Measurements from ENCODE around the gene KIF19. TPM values are rescaled to one million over a fixed set of nuclear protein-coding genes. Genes with fewer than 3 reads are reported as not detected.

The KIF19 gene
- total RNA-seq, 1 donor from 2014 or later, result 1.9 TPM

- DNase-seq (ENCODE audit: low spot score), result no peak
These were observed 22.7 kb upstream of the KIF19 start for GRCh38 chr17:74303305-74303704.

DNA sequence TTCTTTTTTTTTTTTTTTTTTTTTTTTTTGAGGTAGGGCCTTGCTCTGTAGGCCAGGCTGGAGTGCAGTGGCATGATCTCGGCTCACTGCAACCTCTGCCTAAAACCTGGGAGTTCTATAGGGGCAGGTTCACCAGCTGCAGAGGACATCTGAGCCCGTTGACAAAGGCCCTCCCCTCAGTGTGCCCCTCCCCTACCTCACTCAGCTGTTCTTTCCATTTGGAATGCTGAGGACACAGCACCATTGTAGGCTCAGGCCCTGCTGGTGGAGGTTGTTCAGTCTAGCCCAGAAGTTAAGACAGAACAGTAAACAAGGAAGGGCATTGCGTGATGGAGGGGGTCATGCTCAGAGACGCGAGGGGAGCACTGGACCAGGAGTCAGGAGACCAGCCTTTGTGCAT is 21.8 kb upstream of the KIF19 start:
- DNase-seq (ENCODE audit: low spot score), result no peak

- DNase-seq (ENCODE audit: low spot score), result no peak
These were observed 20.0 kb upstream of the KIF19 start for GRCh38 chr17:74305865-74306654.

DNA sequence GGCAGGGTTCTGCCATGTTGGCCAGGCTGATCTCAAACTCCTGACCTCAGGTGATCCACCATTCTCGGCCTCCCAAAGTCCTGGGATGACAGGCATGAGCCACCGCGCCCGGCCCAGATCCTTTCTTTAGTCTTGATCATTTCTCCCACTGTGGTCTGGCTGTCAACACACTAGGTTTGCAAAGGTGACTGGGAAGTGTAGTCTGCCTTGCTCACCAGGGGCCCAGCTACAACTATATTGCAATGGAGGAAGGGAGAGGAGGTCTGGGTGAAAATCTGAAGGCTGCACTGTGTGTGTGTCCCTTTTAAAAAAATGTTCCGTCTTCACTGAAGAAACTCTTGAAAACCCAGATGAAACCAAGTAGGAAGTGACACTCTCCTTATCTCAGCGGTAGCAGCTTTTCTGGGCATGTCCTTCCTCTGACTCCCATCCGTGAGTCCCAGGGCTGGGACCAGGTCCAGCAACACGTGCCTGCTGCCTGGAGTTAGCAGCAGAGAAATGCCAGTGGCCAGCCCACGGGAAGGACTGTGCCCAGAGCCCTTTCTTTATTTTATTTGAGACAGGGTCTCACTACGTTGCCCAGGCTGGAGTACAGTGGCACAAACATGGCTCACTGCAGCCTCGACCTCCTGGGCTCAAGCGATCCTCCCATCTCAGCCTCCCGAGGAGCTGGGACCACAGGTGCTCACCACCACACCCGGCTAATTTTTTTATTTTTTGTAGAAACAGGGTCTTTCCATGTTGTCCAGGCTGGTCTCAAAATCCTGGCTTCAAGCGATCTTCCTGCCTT is 17.8 kb upstream of the KIF19 start:
- DNase-seq (ENCODE audit: low spot score), result no peak

- no peak for DNase-seq (ENCODE audit: low spot score)
These were observed 16.1 kb upstream of the KIF19 start for GRCh38 chr17:74309902-74310301.

GRCh38 chr17:74314877-74315276 is 11.1 kb upstream of the KIF19 start:
- DNase-seq (ENCODE audit: low spot score), result no peak

DNA sequence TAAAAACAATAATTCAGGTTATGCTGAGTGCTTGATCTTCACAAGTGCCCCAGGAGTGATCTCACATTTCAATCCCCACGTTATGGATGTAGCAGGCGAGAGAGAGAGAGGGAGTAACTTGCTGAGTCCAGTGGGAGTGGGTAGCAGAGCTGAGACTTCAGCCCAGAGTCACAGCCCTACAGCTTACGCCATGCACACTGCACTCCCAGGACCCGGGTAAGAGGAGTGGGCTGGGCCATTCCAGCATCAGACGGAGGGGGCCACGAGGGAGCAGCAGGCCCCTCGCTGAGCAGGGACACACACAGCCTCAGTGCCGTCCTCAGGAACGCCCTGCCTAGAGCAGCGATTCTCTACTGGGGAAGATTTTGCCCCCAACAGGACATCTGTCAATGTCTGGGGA is 9.8 kb upstream of the KIF19 start:
- no peak for DNase-seq (ENCODE audit: low spot score)

DNA sequence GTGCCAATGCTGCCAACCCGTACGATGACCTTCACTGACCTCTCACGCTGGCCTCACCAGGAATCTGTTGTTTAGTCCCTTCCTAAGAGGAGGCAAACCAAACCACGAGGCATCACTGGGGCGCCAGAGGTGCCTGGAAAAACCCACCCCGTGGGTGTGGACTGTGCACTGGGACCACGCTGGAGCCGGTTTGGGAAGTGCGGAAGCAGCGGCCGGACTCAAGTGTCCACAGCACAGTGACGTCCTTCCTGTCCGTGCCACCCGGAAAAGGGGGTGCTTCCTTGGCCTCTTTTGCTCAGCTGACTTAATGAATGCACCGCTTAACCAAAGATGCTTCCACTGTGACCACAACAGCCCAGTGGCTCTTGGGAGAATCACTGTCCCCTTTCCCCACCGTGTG is 9.0 kb upstream of the KIF19 start:
- no peak for DNase-seq (ENCODE audit: low spot score)

DNA sequence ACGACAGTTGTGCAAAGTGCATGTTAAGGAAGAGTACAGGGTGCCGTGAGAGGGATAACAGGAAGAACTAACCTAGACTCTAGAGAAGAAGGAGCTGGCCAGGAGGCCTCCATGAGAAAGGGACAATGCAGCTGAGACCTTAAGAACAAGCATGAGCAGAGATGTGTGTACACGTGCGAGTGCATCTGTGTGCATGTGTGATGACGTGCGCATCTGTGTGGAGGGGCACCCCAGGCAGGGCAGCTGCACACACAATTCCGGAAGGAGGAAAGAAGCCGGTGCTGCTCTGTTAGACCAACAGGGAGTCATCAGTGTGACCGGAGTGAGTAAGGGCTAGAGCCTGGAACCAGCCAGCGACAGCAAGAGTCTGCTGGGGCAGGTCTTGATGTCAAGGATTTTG is 7.6 kb upstream of the KIF19 start:
- DNase-seq (ENCODE audit: low spot score), result no peak

- no peak for DNase-seq (ENCODE audit: low spot score)
These were observed 1.5 kb upstream of the KIF19 start for GRCh38 chr17:74324521-74324920.

GRCh38 chr17:74325376-74325742 is 667 bp upstream of the KIF19 start:
- no peak for DNase-seq (ENCODE audit: low spot score)

GRCh38 chr17:74326506-74326905 is 480 bp downstream of the KIF19 start:
- DNase-seq (ENCODE audit: low spot score), result no peak

DNA sequence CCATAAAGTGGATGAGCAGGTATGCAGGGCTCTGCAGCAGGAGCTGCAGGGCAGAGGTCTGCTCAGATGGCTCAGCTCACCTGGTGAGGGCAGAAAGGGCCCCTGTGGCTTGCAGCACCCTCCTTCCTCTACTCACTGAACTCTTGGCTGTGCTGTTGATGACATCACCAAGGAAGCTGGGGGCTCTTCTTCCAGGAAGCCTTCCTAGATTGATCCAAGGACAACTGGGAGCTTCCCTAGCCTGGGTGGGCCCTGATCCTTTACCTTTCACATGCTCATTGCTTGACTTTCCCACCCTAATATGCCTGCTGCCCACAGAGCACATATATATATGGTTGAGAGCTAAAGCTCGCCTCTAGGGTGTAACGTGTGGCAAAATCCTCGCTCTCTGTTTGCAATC is 2.5 kb downstream of the KIF19 start:
- no peak for DNase-seq (ENCODE audit: low spot score)

GRCh38 chr17:74329378-74329777 is 3.4 kb downstream of the KIF19 start:
- no peak for DNase-seq (ENCODE audit: low spot score)

- no peak for DNase-seq (ENCODE audit: low spot score)
These were observed 4.4 kb downstream of the KIF19 start for GRCh38 chr17:74330446-74330845.

DNA sequence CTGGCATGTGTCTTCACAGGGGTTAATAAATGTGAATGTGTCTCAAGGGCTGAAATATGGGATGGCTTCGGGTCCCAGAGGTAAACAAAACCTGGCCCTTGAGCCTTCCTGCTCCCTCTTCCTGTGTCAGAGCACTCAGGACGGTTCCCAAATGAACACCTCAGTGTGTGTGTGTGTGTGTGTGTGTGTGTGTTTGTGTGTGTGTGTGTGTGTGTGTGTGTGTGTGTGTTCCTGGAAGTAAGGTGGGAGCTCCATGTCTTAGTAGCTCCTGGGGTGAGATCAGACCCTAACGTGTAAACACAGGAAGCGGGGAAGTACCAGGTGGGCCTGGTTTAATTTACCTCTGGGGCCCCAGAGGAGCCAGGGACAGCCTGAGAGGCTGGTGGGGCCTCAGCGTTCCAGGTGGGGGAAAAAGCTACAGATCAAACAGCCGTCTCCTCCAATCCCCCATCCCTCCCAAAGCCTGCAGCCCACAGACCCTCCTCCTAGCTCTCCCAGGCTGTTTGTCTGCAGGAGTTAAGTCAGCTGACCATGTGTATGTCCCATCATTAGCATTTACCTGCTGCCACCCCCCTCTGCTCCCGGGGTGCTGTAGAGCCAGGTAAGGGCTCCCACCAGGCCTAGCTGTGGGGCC is 6.1 kb downstream of the KIF19 start:
- DNase-seq (ENCODE audit: low spot score), result no peak

DNA sequence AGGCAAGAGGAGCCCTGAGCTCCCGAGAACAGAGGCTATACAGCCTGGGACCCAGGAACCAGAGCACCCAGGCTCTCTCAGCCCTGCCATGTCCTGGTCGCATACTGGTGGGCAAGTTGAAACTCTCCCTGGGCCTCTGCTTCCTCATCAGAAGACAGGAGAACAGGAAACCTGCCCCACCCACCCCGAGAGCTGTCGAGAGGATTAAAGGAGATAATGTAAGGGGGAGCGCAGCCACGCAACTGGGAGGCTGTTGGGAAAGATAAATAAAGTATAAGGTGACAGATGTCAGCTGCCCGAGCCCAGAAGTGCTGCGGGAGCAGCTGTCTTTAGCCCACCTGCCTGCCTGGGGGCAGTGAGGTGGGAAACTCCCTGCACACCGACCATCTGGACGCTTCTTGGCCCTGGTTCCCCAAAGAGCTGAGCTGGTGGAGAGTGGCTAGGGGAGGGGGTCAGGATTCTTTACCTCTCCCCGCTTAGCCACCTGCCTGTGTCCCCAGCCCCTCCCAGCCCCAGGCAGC is 6.8 kb downstream of the KIF19 start:
- DNase-seq (ENCODE audit: low spot score), result no peak

DNA sequence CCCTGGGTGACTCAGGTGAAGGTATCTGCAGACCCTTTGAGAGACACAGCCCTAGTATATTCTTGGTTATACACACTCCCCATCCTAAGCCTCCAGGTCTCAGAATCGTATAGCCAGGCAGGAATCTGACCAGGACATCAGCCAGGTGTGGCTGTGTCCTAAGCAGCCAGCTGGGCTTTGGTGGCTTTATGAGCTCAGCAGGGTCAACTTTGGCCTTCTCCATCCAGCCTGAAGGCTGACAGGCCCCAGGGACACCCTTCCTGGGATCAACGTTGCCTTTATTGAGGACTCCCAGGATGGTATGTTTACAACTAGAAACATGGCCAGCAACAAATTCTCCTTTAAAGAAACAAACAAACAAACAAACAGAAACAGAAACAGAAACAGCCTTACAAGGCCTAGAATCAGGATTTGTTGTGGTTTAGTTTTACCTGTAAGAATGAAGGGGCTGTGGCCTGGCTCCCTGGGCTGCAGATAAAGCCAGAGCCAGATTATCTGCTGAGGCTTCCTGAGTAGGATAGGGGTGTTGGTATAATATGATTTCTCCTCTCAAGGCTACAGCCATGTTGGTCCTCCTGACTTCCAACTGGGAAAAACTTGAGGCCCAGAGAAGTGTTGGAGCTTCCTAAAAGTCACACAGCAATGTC is 8.5 kb downstream of the KIF19 start:
- no peak for DNase-seq (ENCODE audit: low spot score)

DNA sequence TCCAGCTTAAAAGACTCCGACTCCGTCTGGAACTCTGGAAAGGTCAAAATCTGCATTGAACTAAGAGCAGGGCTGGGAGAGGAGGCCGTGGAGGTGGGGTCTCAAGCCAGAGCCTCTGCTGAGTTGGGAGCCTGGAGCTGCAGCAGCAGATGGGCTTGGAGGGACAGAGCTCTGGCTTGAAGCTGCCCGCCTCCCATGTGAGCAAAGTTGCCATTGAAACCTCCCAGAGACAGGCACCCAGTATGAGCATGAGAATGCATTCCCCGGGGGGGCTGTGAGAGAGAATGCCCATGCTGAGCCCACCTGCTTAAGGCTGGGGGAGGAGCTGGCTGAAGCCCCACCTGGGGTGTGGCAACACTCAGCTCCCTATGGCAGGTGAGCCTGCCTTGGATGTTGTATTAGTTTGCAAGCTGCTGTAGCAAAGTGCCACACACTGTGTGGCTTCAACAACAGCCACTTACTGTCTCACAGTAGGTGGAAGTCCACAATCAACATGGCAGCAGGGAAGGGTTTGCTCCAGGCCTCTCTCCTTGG is 9.6 kb downstream of the KIF19 start:
- no peak for DNase-seq (ENCODE audit: low spot score)

DNA sequence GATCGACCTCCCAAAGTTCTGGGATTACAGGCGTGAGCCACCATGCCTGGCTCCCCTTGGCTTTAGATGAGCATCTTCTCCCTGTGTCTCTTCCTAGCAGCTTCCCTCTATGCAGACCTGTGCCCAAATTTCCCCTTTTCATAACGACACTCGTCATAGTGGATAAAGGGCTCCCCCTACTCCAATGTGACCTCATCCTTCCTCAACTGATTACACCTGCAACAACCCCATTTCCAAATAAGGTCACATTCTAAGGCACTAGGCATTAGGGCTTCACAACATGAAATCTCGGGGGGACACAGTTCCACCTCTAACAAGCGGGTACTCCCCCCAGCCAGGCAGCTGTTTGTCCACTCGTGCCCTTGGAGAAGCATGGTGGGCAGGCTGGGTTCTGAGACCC is 10.3 kb downstream of the KIF19 start:
- DNase-seq (ENCODE audit: low spot score), result no peak

- DNase-seq (ENCODE audit: low spot score), result no peak
These were observed 11.9 kb downstream of the KIF19 start for GRCh38 chr17:74337834-74338500.

All from mesenteric fat pad (tissue), 1 donor.